ENCODE data around the gene EPS8L3. TPM values are rescaled to one million over a fixed set of nuclear protein-coding genes. Genes with fewer than 3 reads are reported as not detected.
A peak's percentile ranks its signal among the peaks of the same experiment; 100 is the strongest.

Gene EPS8L3
- polyA plus RNA-seq, 1 of the 3 experiments (the other 2 are of a cell fraction) = not detected

DNA sequence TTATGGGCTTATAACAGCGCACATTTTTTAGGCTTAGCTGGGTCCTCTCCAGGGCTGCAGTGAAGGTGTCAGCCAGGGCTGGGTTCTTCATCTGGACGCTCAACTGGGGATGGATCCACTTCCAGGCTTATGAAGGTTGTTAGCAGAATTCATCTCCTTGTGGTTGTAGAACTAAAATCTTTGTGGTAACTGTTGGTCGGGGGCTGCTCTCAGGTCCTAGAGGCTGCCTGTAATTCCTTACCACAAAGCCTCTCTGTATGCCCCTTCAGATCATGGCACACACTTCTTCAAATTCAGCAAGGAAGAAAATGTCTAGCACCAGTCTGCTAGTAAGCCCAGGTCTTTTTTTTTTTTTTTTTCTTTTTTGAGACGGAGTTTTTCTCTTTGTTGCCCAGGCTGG is 40.9 kb upstream of the EPS8L3 start:
- H3K4me1 ChIP-seq (ENCODE audit: control insufficient read depth in 1 of 2, insufficient read depth in 2 of 2, low read depth in 1 of 2, low read length in 1 of 2) = peaks cover 23 to 26% of the 10 kb centered on the region in 2 experiments; a peak in 3 of 4 replicates

DNA sequence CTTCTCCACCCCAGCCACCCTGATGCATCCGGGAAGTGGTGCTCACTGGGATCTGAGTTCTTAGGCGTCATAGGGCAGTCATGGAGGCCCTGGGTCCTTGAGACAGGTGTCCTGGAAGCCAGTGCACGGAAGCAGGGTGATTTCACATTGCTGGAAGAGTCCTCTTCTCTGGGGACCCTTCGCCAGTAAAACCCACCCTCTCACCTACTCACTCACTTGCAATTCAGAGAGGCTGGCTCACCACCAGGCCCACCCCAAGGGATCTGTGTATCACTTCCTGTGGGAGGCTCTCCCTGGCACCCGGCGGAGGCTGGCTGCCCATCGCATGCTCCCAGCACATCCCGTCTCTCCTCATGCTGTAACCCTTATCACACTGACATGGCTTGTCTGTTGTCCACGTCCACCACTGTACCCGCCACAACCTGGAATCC is 40.2 kb upstream of the EPS8L3 start:
- H3K9me3 ChIP-seq = no peaks in the 10 kb centered on the region
- TF ChIP-seq, protein P1, sequence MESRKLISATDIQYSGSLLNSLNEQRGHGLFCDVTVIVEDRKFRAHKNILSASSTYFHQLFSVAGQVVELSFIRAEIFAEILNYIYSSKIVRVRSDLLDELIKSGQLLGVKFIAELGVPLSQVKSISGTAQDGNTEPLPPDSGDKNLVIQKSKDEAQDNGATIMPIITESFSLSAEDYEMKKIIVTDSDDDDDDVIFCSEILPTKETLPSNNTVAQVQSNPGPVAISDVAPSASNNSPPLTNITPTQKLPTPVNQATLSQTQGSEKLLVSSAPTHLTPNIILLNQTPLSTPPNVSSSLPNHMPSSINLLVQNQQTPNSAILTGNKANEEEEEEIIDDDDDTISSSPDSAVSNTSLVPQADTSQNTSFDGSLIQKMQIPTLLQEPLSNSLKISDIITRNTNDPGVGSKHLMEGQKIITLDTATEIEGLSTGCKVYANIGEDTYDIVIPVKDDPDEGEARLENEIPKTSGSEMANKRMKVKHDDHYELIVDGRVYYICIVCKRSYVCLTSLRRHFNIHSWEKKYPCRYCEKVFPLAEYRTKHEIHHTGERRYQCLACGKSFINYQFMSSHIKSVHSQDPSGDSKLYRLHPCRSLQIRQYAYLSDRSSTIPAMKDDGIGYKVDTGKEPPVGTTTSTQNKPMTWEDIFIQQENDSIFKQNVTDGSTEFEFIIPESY (IDR thresholded peaks at IDR 0.05; ENCODE audit: borderline replicate concordance, low read depth) = no peak
- TF ChIP-seq RAD21 (IDR thresholded peaks at IDR 0.05; ENCODE audit: low read length) (no peak), NFIC (IDR thresholded peaks at IDR 0.05; ENCODE audit: borderline replicate concordance) (no peak), EZH2phosphoT487 (IDR thresholded peaks at IDR 0.05; ENCODE audit: borderline replicate concordance, low read depth) (no peak), FOXJ3 (CRISPR knock-in tag; IDR thresholded peaks at IDR 0.05) (no peak)
- TF ChIP-seq, protein P2, sequence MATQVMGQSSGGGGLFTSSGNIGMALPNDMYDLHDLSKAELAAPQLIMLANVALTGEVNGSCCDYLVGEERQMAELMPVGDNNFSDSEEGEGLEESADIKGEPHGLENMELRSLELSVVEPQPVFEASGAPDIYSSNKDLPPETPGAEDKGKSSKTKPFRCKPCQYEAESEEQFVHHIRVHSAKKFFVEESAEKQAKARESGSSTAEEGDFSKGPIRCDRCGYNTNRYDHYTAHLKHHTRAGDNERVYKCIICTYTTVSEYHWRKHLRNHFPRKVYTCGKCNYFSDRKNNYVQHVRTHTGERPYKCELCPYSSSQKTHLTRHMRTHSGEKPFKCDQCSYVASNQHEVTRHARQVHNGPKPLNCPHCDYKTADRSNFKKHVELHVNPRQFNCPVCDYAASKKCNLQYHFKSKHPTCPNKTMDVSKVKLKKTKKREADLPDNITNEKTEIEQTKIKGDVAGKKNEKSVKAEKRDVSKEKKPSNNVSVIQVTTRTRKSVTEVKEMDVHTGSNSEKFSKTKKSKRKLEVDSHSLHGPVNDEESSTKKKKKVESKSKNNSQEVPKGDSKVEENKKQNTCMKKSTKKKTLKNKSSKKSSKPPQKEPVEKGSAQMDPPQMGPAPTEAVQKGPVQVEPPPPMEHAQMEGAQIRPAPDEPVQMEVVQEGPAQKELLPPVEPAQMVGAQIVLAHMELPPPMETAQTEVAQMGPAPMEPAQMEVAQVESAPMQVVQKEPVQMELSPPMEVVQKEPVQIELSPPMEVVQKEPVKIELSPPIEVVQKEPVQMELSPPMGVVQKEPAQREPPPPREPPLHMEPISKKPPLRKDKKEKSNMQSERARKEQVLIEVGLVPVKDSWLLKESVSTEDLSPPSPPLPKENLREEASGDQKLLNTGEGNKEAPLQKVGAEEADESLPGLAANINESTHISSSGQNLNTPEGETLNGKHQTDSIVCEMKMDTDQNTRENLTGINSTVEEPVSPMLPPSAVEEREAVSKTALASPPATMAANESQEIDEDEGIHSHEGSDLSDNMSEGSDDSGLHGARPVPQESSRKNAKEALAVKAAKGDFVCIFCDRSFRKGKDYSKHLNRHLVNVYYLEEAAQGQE (IDR thresholded peaks at IDR 0.05; ENCODE audit: low read depth, low read length) = no peak
- no peaks in the 10 kb centered on the region for H3K79me2 ChIP-seq (ENCODE audit: insufficient read depth)
- H3K9me2 ChIP-seq = no peaks in the 10 kb centered on the region
- peaks cover 23 to 29% of the 10 kb centered on the region in 2 experiments; a peak in 3 of 4 replicates for H3K4me1 ChIP-seq (ENCODE audit: control insufficient read depth in 1 of 2, insufficient read depth in 2 of 2, low read depth in 1 of 2, low read length in 1 of 2)
- H2AFZ ChIP-seq (ENCODE audit: low read depth) = peak overlapping the region; percentile 4; the same call in 1 of the 2 replicates
- H4K20me1 ChIP-seq (ENCODE audit: insufficient read depth) = no peaks in the 10 kb centered on the region
- no peak overlapping the region for H3K4me3 ChIP-seq (ENCODE audit: low read depth in 2 of 2, low read length in 1 of 2)
- no peak for DNase-seq
- 81% methylated on average over 8 of the region's 10 CpGs for WGBS (ENCODE audit: low lambda C conversion rate)
- no peaks in the 10 kb centered on the region for H3K36me3 ChIP-seq (replicated peaks in 1 of 2; ENCODE audit: control insufficient read depth in 1 of 2, insufficient read depth in 2 of 2, low read length in 1 of 2)
- ChIA-PET CTCF (interaction anchor here (0.9 to 3.1 kb wide), 3 partner anchors 27 to 181 kb away, joined by 3 to 26 read pairs (median 4); partner anchors contain the start of gene AHCYL1), POLR2A (interaction anchor here (0.6 kb wide), 1 partner anchor 154 kb away, joined by 3 read pairs; no protein-coding TSS in a partner anchor)
- no peaks in the 10 kb centered on the region for H3F3A ChIP-seq (replicated peaks; ENCODE audit: insufficient read depth)
- no peaks in the 10 kb centered on the region for H3K27me3 ChIP-seq (ENCODE audit: insufficient read depth)
- no peak overlapping the region for H3K27ac ChIP-seq (ENCODE audit: low read depth in 2 of 2, low read length in 1 of 2)
- H3K9ac ChIP-seq = no peak overlapping the region
- H3K4me2 ChIP-seq = no peak overlapping the region; the same call in 1 of the 2 replicates

More for the DNA sequence above, 40.9 kb upstream of the EPS8L3 start:
- Histone ChIP-seq H3K79me2 (ENCODE audit: insufficient read depth) (no peaks in the 10 kb centered on the region), H3K9ac (no peak overlapping the region), H3K9me2 (no peaks in the 10 kb centered on the region), H3F3A (replicated peaks; ENCODE audit: insufficient read depth) (peaks cover 3% of the 10 kb centered on the region), H3K27me3 (ENCODE audit: insufficient read depth) (no peaks in the 10 kb centered on the region), H3K27ac (ENCODE audit: low read depth in 2 of 2, low read length in 1 of 2) (no peak overlapping the region), H4K20me1 (ENCODE audit: insufficient read depth) (no peaks in the 10 kb centered on the region), H2AFZ (ENCODE audit: low read depth) (no peak overlapping the region), H3K4me2 (no peak overlapping the region), H3K9me3 (no peaks in the 10 kb centered on the region), H3K4me3 (ENCODE audit: low read depth in 2 of 2, low read length in 1 of 2) (no peak overlapping the region), H3K36me3 (replicated peaks in 1 of 2; ENCODE audit: control insufficient read depth in 1 of 2, insufficient read depth in 2 of 2, low read length in 1 of 2) (no peaks in the 10 kb centered on the region)
- no peak for TF ChIP-seq YY1 (IDR thresholded peaks at IDR 0.05; ENCODE audit: low read depth)
- no peak for TF ChIP-seq SIN3A (IDR thresholded peaks at IDR 0.05; ENCODE audit: borderline replicate concordance, low read depth, low read length)
- no peak for TF ChIP-seq CHD2 (IDR thresholded peaks at IDR 0.05; ENCODE audit: low read length, partially characterized antibody)
- ChIA-PET POLR2A (no interaction called here), CTCF (interaction anchor here (0.9 to 1.2 kb wide), 2 partner anchors 27 to 31 kb away, joined by 3 to 4 read pairs; no protein-coding TSS in a partner anchor)
- 96% methylated on average over 4 of the region's 4 CpGs for WGBS (ENCODE audit: low lambda C conversion rate)
- DNase-seq = no peak
